Fibroblast of skin of back (primary cell): ENCODE data around the gene HNRNPU.

ENCODE experiments used
- DNase-seq: peaks from one replicate; pipeline ENCODE4 v3.0.0-alpha.2; 2013

HNRNPU gene

DNA sequence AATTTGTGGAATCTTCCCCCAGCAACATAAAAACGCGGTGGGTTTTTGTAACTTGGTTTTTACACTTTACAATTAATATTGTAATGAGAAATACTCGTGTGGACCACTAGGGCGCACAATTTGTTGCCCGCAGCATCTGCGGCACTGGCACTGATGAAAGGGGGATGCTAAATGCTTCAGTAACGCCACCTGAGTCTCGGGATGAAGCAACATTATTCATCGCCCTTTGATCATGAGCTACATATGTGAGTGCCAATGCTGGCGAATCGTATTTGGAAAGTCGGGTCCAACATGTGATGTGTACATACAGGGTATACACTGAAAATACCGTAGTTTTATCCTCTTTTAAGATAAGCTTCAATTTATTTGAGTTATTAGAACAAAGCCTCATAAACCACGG, 63.1 kb downstream of the HNRNPU start:
- DNase-seq = peak; percentile 23

DNA sequence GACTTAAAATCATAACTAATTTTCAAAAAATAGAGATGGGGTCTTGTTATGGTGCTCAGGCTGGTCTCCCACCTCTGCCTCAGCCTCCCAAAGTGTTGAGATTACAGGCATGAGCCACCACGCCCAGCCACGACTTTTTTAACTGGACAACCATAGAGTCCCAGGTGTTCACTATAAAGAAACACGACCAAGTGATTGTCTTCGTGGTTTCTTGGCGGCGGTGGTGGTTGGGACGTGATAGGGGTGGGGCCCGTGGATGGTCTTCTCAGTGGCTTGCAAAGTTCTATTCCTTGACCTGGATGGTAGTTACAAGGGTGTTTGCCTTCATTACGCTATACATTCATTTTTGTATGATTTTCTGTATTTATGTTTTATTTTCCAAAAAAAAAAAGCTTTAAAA, 63.5 kb downstream of the HNRNPU start:
- no peak for DNase-seq
